NCI-H2227 (cell line): ENCODE data around the gene KLRK1.
"Not testable (repeated sequence)": the region's sequence is repeated elsewhere in the genome, so short reads cannot be mapped to it uniquely, and the experiment has no call there.

Source experiments
- DNase-seq: peaks from one replicate; lab custom pipeline; 2025; ENCODE audit not compliant: unreplicated experiment; lab: John Stamatoyannopoulos, UW

Gene KLRK1

DNA sequence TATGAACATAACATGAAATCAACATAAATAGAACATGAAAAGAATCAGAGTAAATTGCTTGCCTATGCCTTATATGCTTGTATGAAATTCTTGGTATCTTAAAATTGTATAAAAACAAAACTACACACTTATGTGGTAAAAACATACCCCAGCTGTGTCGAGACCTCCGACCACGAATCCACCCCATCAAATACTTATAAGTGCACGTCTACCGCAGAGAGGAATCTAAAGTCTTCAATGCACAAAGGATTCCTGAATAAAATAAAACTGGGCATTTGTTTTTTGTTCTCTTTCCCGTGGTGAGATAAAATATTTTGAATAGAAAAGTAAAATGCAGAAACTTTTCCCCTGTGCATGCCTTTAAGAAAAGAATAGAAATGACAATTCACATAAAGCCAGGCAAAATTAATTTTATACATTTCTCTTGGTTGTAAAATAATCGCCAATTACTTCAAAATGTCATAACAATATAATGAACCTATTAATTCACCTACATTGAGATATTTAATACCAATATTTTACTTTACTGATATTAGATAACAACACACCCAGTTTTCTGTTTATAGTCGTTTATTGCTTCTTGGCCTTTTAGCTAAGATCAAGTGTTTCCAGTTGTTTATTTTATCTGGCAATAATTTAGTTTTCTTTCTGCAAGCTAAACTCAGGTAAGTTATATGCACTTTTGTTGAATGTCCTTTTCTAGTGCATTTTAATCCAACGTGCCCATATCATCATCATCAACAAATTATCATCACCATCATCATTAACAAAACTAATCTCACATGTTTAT is 1.0 kb downstream of the KLRK1 start:
- no peak for DNase-seq

DNA sequence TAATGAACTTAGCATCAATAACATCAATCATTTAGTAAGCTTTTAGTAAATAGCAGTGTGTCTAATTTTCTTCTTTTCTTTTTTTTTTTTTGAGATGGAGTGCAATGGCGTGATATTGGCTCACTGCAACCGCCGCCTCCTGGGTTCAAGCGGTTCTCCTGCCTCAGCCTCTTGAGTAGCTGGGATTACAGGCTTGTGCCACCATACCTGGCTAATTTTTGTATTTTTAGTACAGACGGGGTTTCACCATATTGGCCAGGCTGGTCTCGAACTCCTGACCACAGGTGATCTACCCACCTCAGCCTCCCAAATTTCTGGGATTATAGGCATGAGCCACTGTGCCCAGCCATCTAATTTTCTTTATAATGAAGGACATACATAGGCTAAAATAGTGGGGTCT is 2.3 kb downstream of the KLRK1 start:
- DNase-seq = not testable (repeated sequence)

DNA sequence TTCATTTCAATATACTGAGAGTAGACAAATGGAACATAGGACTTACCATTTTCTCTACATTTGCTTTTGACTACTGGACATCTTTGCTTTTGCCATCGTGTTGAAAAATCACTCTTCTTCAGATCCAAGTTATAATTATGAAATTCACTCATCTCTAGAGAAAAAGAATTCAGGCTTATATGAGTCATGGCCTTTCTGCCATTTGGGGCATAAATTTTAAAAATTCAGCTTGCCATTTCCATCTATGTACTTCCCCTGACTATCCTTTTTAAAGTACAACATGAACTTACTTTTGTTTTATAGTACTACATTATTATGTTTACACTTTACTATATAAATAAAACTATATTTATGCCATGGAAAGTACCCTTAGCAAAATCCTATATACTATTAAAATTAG is 3.0 kb downstream of the KLRK1 start:
- DNase-seq = no peak

DNA sequence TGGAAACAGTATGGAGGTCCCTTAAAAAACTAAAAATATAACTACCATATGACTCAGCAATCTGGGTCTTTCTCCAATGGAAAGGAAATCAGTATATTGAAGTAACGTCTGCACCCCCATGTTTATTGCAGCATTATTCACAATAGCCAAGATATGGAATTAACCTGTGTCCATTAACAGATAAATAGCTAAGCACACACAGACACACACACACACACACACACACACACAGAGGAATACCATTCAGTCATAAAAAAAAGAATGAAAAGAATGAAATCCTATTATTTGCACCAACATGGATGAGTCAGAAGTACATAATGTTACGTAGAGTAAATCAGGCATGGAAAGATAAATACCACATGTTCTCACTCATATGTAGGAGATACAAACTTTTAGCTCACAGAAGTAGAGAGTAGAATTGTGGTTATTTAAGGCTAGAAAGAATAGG is 4.7 kb downstream of the KLRK1 start:
- DNase-seq = no peak

DNA sequence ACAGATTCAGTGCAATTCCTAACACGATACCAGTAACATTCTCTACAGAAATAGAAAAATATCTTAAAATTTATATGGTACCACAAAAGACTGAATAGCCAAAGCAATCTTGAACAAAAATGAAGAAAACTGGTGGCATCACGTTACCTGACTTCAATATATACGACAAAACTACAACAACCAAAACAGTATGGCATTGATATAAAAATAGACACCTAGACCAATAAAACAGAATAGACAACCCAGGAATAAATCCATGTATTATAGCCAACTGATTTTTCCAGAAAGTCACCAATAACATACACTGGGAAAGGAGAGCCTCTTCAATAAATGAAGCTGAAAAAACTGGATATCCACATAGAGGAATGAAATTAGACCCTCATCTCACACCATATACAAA is 5.7 kb downstream of the KLRK1 start:
- DNase-seq = no peak

DNA sequence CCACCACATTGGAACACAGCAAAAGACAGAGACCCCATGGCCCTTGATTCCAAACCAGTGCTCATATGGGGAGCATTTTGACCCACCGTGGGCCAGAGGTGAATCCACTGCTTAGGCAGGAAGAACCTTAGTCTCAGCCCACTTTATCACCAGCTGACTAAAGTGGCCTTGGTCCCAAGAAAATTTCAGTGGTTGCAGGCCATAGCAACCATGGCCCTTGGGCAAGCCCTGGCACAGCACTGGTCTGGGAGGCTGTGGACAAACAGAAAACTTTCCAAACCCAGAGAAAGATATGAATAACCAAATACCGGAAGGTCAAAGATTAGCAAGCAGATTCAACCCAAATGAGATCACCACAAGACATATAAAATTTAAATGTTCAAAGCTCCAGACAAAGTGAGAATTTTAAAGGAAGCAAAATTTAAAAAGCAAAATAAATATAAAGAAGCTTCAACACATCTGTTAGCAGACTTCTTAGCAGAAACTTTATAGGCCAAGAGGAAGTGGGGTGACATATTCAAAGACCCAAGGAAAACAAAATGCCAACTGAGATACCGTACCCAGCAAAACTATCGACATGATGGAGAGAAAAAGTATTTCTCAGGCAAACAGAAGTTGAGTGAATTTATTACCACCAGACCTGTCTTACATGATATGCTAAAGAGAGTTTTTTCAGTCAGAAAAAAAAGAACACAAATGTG is 7.8 kb downstream of the KLRK1 start:
- DNase-seq = no peak

DNA sequence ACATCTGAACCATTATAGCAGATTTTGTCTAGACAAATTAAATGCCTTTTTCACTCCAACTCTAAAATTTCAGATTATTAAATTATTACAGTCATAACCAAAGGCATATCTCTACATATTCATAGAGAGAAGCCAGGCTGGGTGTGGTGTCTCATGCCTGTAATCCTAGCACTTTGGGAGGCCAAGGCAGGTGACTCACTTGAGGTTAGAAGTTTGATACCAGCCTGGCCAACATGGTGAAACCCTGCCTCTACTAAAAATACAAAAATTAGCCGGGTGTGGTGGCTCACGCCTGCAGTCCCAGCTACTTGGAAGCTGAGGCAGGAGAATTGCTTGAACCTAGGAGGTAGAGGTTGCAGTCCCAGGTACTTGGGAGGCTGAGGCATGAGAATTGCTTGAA is 11.1 kb downstream of the KLRK1 start:
- not testable (repeated sequence) for DNase-seq

DNA sequence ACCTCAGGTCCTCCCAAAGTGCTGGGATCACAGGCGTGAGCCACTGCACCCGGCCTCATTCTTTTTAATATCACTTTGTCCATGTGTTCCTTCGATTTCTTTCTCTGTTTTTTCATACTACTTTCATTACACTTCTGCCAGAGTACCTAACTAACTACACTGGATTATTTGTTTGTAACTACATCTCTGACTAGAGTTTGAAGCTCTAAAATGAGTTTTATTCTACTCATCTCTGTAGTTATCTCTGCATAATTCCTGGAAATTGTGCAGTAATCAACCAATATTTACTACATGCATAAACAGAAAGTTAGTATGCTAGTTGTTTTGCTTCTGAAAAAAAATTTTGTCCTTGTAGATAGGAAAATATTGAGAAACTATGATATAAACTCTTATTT is 15.2 kb downstream of the KLRK1 start:
- no peak for DNase-seq

DNA sequence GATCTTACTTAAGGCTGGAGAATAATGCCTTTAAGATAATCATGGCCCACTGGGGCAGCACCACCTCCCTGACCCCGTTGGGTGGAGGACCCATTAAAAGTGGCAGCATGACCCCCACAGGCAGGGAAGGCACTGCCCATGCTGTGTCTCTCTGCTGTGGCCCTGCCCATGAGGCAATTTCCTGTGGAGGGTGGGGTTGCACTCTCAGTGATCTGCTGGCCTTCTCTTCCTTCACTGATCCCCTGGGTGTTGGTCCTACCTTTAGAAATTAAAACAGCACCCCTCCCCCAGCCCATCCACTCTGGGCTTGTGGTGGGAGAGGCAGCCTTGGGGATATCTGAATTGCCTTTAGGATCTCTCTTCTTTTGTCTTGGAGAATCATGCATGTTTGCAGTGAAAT is 17.3 kb downstream of the KLRK1 start:
- no peak for DNase-seq

DNA sequence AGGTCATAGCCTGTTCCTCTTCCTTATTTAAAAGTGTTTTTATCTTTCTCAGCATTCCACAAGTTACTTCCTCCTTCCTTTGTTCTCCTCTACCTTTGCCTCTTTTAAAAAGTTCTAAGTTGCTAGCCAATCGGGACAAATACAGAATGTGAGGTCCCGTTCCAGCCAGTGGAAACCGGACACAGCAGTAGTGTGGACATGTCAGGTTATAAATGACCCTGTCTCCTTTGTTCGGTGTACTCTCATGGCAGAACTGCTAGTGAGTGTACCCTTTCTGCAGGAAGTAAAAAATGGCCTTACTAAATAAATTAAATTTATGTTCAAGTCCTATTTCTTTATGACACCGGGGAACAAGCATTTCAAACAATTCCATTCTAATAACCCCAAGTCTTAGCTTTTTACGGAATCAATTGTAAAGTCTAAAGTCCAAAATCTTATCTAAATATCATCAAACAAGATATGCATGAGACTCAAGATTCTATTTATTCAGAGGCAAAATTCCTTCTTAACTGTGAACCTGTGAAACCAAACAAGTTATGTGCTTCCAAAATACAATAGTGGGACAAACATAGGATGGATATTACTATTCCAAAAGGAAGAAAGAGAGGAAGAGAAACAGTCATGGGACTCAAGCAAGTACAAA is 17.8 kb downstream of the KLRK1 start:
- DNase-seq = not testable (repeated sequence)

DNA sequence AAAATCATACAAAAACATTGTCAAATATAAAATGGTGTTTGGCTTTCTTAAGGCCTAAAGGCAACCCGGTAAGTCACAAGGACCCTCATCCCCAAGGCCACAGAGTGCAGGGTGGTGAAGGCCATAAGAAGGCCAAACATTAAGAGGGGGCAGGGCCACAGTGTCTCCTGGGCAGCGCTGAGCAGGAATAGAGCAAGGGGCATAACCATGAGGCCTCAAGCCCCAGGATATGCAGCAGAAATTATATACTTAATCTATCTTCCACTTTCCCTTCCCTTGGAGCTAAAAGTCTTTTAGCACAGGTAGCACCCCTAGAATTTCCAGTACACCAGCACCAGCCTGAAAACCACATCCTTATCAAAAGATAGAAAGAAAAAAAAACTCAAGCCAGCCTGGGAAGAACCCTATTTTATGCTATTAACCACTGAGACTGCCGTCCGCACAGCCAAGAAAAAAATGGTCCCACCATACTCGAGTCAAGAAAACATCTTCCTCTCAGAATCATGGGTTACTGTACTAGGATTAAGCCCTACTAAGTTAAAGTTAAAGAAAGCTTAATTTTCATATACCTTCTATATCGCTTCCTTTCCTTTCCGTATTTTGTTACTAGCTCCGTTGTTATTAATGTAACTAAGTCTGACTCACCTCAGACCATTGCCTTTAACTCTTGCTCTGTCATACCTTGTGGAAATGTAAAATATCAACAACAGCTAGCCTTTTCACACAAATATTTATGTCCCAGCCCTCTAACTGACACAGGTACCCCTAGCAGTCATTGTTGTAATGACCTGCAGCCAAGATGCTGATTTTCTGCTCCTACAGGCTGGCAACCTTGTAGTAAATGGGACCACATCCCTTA is 20.1 kb downstream of the KLRK1 start:
- DNase-seq = no peak

DNA sequence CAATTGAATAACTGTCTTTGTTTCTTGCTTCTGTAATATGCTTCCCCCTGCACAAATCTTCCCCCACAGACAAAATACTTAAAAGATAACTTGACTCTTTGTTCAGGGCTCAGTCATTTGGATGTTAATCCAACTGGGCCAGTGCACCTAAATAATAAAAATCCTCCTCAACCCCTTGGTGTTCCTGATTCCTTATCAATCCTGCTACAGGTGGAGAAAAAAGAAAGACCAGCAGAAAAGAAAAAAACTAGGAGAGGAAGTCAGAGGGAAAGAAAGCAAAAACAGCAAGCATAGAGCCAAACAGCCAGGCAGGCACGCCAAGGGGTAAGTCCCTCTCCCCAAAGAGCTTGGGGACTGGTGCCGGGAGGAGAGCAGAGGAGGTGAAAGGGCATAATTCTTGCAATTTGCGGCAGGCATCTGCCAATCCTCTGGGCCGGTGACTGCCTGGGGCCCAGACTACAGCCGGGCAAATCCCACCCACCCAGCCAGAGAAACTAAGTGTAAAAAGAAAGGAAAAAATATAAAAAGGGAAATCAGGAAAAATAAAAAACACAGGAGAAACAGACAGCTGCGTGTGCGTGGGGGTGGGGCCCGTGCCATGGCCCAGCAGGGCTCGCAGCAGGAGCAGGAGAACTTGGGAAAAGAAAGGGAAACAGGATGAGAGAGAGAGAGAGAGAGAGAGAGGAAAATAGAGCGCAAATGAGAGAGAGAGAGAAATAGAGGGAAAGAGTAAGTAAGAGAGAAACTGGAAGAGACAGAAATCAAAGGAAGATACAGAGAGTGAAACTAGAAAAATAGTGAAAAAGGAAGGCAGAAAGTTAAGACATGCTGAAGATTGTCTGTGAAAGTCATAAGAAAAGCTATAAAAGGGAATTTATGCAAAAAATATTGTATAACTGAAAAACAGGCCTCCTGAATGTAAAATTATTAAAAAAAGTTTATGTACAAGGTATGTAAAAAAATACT is 21.4 kb downstream of the KLRK1 start:
- DNase-seq = no peak

DNA sequence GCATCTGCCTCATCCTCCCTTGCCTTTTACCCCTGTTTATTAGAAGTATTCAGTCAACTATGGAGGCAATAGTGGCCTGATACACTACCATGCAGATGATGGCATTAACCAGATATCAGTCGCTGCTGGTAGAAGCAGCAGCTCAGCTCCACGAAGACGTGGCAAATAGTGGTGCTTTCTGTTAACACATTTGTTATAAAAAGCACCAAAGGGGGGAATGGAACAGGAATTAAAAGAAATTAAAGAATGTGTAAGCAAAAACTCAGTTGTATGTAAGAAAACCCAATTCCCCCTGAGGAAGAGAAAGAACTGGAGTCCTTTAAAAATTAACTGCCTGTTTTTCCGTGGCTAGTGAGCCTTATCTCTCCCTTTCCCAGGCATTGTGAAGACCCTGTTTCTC is 22.1 kb downstream of the KLRK1 start:
- DNase-seq = not testable (repeated sequence)

DNA sequence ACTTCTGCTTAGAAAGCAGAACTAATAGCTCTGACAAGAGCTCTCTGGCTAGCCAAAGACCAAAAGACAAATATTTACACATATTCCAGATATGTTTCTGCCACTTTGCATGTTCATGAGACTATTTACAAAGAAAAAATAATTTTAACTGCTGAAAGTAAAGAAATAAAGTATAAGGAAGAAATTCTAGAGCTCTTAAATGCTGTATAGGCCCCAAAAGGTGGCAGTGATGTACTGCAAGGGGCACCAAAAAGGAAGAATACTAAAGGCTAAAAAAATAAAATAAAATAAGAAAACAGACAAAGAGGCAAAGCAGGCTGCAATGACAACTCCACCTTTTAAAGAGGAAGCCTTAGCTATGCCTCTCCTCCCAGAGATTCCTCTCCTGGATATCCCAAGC is 23.0 kb downstream of the KLRK1 start:
- no peak for DNase-seq

DNA sequence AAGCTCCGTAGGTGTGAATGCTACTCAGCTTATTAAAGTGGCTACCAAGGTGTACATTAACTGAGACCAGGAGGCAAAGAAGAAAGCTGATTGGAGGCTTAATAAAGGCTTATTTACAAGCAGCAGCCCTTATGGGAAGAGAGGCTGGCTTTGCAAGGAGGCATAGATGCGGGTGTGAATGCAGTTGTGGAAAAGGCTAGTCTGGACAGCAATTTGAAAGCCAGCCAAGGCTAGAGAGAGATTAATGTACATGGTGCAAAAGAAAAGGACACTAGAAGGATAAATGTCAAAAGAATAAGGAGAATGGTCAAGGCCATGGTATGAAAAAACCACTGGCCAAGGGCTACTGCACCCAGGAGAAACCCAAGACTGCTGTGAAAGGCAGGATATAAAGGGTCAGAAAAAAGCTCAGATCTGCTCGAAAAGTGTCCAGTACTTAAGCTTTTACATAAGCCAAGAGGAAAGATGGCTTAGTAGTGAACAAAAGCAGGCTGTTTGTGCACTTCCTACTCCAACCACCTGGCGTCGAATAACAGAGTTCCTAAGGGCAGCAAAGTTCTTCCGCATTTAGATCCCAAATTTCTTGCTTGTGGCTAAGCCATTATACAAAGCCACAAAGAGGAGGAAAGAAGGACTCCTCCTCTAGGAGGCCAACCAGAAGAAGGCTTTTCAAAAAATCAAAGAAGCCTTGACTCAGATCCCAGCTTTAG is 24.0 kb downstream of the KLRK1 start:
- no peak for DNase-seq

DNA sequence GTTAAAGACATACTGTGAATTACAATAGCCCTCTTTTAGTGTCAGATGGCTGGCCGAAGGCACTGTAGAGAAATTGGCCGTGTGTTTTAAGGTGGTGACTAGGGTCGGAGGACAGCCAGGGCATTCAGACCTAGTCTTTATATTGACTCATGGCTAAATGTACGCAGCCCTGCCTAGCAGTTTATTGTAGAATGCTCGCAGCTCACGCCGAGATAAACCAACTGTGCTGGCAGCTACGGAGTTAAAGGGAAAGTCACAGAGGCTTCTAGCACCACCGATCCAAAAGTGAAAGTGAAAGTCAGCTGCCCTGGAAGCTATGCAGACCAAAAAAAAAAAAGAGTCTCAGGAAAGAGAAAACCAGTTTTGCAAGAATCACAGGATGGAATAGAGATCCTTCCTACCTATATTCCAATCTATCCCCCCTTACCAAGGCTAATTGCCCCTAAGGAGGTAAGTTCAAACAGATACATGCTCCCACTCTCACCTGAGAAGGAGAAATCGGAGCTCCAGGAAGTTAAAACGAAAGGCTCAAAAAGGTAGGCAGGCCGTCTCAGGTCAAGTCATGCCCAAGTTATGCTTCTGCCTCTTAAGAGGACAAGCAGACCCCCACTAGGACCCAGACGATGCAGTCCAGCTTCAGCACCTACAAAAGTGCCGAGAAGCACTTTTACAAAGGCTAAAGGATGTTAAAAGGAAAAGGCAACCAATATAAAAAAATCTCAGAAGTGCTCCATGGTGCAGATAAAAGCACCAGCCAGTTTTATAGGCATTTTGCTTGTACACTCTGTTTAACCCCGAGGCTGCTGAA is 24.8 kb downstream of the KLRK1 start:
- DNase-seq = peak; percentile 51

DNA sequence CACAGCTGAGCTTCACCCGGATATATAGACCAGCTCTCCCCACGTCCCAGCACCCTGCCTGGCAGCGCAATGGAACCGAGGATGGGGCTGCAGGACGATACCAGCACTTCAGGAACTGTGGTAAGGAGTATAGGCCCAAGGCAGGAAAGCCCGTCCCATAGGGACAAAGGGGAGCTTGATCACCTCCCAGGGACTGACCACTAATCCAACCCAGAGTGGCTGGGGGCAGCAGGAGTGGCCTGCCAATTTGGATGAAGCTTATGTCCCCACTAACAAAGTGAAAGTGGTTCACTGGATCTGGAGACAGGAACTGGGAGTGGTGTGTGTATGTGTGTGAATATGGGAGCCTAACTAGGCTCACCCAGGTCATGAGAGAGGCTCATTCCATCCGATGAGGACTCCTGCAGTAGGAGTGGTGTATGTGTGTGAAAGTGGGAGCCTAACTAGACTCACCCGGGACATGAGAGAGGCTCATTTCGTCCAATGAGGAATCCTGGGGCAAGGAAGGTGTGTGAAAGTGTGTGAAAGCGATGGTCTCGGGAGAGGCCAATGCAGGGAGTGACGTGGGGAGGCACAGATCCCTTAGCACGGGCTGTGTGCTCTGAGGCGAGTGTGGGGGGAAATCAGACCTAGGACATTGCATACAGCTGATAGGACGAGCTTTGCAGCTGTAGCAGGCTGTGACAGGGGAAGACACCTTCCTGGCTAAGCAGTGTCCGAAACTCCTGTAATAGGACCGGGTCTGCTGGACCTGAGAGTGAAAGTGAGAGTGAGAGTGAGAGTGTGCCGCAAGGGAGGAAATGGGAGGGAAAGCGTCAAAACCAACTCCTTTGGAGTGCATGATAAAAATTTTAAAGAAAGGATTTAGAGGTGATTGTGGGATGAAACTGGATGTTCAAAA is 25.7 kb downstream of the KLRK1 start:
- no peak for DNase-seq

DNA sequence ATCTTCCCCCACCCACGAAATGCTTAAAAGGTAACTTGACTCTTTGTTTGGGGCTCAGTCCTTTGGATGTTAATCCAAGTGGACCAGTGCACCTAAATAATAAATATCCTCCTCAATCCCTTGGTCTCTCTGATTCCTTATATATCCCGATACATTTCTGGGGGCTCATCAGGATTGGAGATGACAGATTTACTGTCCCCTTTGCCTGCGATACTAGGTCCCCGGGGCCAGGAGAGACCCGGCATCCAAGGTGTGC is 26.3 kb downstream of the KLRK1 start:
- no peak for DNase-seq
